ENCODE results near the gene FURIN.

DNA sequence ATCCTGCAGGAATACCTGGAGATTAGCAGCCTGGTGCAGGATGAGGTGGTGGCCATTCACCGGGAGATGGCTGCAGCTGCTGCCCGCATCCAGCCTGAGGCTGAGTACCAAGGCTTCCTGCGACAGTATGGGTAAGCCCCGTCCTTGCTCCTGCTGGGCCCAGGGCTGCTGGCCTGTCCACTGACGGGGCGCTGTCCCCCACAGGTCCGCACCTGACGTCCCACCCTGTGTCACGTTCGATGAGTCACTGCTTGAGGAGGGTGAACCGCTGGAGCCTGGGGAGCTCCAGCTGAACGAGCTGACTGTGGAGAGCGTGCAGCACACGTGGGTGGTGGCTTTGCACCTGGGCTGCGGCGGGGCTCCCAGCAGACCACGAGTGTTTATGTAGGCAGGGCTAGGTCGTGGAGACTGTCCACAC, 20.9 kb downstream of the FURIN start:
- TF ChIP-seq, protein P1, sequence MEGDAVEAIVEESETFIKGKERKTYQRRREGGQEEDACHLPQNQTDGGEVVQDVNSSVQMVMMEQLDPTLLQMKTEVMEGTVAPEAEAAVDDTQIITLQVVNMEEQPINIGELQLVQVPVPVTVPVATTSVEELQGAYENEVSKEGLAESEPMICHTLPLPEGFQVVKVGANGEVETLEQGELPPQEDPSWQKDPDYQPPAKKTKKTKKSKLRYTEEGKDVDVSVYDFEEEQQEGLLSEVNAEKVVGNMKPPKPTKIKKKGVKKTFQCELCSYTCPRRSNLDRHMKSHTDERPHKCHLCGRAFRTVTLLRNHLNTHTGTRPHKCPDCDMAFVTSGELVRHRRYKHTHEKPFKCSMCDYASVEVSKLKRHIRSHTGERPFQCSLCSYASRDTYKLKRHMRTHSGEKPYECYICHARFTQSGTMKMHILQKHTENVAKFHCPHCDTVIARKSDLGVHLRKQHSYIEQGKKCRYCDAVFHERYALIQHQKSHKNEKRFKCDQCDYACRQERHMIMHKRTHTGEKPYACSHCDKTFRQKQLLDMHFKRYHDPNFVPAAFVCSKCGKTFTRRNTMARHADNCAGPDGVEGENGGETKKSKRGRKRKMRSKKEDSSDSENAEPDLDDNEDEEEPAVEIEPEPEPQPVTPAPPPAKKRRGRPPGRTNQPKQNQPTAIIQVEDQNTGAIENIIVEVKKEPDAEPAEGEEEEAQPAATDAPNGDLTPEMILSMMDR (IDR thresholded peaks at IDR 0.05; ENCODE audit: control extremely low read depth in 1 of 3, insufficient read depth in 1 of 3, low read depth in 1 of 3, low read length in 3 of 3): no peak
- TF ChIP-seq SIN3A (conservative IDR thresholded peaks at IDR 0.05 in 1 of 2, IDR thresholded peaks at IDR 0.05 in 1 of 2; ENCODE audit: low read depth in 1 of 2, low read length in 2 of 2) (no peak), POLR2A (IDR thresholded peaks at IDR 0.05; ENCODE audit: control extremely low read depth in 1 of 2, low read depth in 2 of 2, low read length in 2 of 2) (no peak), EZH2 (IDR thresholded peaks at IDR 0.05; ENCODE audit: low read depth, low read length, severe bottlenecking) (no peak)

Data from H1 (cell line).